CD4-positive, alpha-beta T cell treated with Interleukin-6 for 4 hours (primary cell): ENCODE measurements around the gene SH2D7.
A peak's percentile ranks its signal among the peaks of the same experiment; 100 is the strongest.
"Not testable (repeated sequence)": the region's sequence is repeated elsewhere in the genome, so short reads cannot be mapped to it uniquely, and the experiment has no call there.

Experiments
- DNase-seq: peaks from one replicate; pipeline ENCODE4 v3.0.0-alpha.2; 2020; ENCODE audit warnings: mixed read lengths

The SH2D7 gene

DNA sequence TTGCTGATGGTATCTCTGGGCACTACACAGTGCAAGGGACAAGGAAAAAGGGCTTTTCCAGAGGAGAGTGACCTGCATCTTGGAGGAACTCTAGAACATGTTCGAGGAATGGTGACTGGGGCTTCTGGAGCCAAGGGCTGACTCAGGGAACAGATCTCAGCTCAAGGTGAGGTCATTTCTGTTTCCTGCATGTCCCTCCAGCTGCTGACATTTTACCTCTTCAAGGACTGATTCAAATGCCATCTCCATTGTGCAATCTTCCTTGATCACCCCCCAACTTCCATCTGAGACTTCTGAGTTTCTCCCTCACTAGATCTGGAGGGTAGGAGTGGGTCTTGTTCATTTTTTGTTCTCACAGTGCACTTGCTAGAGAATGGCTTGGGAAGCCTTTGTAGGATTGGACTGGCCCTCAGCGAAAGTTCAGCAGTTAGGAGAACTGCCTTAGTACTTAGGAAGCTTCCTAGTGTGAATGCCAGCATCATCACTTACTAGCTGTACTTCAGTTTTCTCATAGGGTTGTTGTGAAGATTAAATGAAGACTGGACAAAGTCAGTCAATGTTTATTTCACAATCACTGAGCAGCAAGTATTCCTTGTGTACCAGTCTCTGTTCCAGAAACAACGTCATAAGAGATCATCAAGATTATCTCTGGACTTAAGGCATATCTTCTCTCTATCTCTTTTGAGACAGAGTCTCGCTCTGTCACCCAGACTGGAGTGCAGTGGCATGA is 54.2 kb downstream of the SH2D7 start:
- DNase-seq, result no peak

DNA sequence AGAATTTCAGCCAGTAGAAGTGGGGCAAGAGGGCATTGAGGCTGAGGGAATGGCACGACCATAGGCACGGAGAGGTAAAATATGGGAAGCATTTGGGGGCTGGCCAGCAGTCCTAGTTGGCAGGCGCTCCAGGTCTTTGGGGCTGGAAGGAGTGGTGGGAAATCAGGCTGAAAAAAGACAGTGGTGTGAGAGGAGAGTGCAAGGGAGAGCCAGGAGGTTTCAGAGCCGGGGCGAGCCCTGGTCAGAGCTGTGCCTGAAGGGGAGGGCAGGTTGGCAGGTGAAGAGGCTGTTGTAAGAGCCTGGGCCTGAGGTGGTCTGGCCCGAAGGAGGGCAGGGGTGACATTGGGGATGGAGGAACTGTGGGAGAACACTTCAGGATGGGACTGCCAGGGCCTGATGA is 55.2 kb downstream of the SH2D7 start:
- DNase-seq, result no peak

- DNase-seq, result no peak
Measured at GRCh38 chr15:78148392-78149067, 56.2 kb downstream of the SH2D7 start.

GRCh38 chr15:78149068-78149804 is 56.9 kb downstream of the SH2D7 start, which contains the start of gene IDH3A:
Gene IDH3A, plus strand, starts transcription at chr15:78149362. Its CDS starts 42 bp downstream, at chr15:78149404.
- peak; percentile 100 for DNase-seq

GRCh38 chr15:78149805-78150751 is 57.7 kb downstream of the SH2D7 start:
- DNase-seq, result no peak

- not testable (repeated sequence) for DNase-seq
Measured at GRCh38 chr15:78151075-78151474, 58.7 kb downstream of the SH2D7 start.
